ENCODE results near the gene TGIF1. TPM values are rescaled to one million over a fixed set of nuclear protein-coding genes. Genes with fewer than 3 reads are reported as not detected.
A peak's percentile ranks its signal among the peaks of the same experiment; 100 is the strongest.

The TGIF1 gene
- total and polyA plus RNA-seq, 10 of the 15 experiments (the other 5 are each of a cell fraction or from before 2014, with no cell fraction given): 1.8 to 8.5 (median 6.4) TPM

GRCh38 chr18:3451183-3451988, 1.4 kb downstream of the TGIF1 start (continued):
- TF ChIP-seq MYC (IDR thresholded peaks at IDR 0.05; ENCODE audit: insufficient read depth, insufficient read length, insufficient replicate concordance, low read length, severe bottlenecking) (no peak), ZBTB33 (IDR thresholded peaks at IDR 0.05) (no peak), MYB (IDR thresholded peaks at IDR 0.05; ENCODE audit: borderline replicate concordance, low read depth, low read length) (no peak), BHLHE40 (IDR thresholded peaks at IDR 0.05; ENCODE audit: borderline replicate concordance in 1 of 2, low read depth in 2 of 2, low read length in 1 of 2) (peak; percentile 29 to 39; a peak in 1 of 4 replicates), ZBTB40 (IDR thresholded peaks at IDR 0.05; ENCODE audit: borderline replicate concordance) (no peak), BCL11A (IDR thresholded peaks at IDR 0.05; ENCODE audit: low read depth, low read length) (no peak), ZNF622 (IDR thresholded peaks at IDR 0.05) (no peak), CBFB (IDR thresholded peaks at IDR 0.05; ENCODE audit: low read depth) (0 out of 2 replicates have a peak, but pooled peaks have one; percentile 42), ZBED1 (IDR thresholded peaks at IDR 0.05; ENCODE audit: borderline replicate concordance) (no peak), RUNX3 (IDR thresholded peaks at IDR 0.05; ENCODE audit: low read length) (peak; percentile 66), MEF2A (IDR thresholded peaks at IDR 0.05; ENCODE audit: insufficient read depth, low read depth, low read length) (no peak), ZNF24 (IDR thresholded peaks at IDR 0.05) (0 out of 2 replicates have a peak, but pooled peaks have one; percentile 28), SMAD1 (IDR thresholded peaks at IDR 0.05; ENCODE audit: low read depth, partially characterized antibody) (no peak)

Data from GM12878 (cell line).